ENCODE measurements around the gene LNPEP.

The LNPEP gene

DNA sequence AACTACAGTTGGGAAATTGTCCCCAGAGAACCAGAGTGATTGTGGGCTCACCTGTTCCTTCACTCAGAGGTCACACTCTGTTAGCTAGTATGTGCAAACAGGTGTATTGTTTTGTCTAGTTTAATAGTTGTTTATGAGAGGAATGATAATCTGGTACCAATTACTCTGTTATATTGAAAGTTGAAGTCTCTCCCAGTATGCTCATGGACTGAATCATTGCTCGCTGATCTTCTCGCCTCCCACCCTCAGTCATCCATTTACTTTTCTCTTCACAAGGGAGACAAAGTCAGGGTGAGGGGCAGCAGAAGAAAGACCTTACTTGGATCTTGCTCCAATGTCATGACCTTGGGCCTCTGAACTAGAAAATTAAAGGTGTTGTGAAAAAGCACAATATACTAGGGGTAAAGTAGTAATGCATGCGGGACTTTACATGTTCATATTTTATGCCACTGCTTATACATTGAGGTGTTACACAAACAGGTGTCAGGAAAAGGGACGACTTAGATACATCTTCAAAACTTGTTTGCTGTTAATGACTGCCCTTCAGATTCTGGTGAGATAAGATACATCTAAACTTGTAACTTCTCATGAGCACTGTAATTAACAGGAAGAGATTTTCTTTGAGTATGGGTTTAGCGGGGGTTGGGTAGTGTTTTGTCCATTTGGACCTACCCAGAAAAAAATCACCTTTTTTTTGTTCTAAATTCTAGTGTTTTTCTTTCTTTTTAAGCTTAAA is 36.9 kb downstream of the LNPEP start:
- Histone ChIP-seq H3K27ac (ENCODE audit: low read length) (peak overlapping the region; percentile 33), H3K79me2 (ENCODE audit: insufficient read depth, low read length) (peaks cover 100% of the 10 kb centered on the region), H3K4me1 (ENCODE audit: insufficient read depth, low read length) (peaks cover 40% of the 10 kb centered on the region), H3K36me3 (ENCODE audit: insufficient read depth, low read length) (no peaks in the 10 kb centered on the region; the same call in 1 of the 2 replicates), H3K27me3 (ENCODE audit: insufficient read depth, low read length, poor library complexity) (no peaks in the 10 kb centered on the region), H3K4me3 (ENCODE audit: low read depth in 1 of 2, low read length in 2 of 2) (no peak overlapping the region), H4K20me1 (ENCODE audit: insufficient read depth, low read length) (peaks cover 10% of the 10 kb centered on the region; the same call in 1 of the 2 replicates), H3K9ac (ENCODE audit: low read depth, low read length) (no peak overlapping the region; the same call in 1 of the 2 replicates), H3K9me3 (ENCODE audit: insufficient read depth, low read length, severe bottlenecking) (no peaks in the 10 kb centered on the region), H2AFZ (ENCODE audit: low read depth, low read length) (no peak overlapping the region), H3K4me2 (ENCODE audit: insufficient read depth, low read length) (no peak overlapping the region)
- DNase-seq: no peak
- TF ChIP-seq CTCF (IDR thresholded peaks at IDR 0.05; ENCODE audit: borderline replicate concordance, extremely low read depth, low read length, poor library complexity, severe bottlenecking) (no peak), EZH2 (IDR thresholded peaks at IDR 0.05; ENCODE audit: borderline replicate concordance, low read depth, low read length, severe bottlenecking) (no peak)
- peak; percentile 39 for ATAC-seq (ENCODE audit: insufficient read depth, low read depth)

DNA sequence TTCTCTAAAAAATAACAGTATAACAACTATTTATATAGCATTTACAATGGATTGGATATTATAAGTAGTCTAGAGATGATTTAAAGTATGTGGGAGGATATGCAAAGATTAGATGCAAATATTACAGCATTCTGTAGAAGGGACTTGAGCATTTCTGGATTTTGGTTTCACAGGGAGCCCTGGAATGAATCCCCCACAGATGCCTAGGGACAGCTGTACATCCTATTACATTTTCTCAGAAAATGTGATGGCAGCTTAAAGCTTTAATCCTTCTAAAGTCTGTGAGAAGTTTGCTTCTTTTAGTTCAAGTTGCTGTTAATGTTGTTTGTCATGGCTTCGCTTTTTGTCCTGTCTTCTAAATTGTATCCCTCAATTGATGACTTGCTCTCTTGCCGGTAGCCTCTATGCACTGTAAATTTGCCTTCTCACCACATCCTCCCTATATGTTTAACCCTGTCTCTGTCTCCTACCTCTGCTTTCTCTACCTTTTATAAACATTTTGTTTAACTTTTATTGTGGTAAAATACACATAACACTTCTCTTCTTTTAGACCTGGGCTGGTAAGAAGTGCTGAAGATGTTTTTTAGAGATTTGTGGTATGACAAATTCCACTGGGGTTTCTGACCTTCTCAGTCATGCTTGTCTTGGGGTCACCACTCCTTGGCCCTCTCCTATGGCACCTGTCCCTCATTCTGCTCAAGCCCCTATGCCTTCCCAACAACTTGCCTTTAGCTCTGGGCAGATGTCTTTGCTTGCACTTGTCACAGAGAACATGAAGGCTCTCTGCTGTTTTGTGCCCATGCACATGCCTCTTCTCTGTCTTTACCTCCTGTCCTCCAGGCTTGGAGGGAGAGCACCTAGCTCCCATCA is 37.9 kb downstream of the LNPEP start:
- Histone ChIP-seq H3K36me3 (ENCODE audit: insufficient read depth, low read length) (peaks cover 4% of the 10 kb centered on the region; the same call in 1 of the 2 replicates), H4K20me1 (ENCODE audit: insufficient read depth, low read length) (peaks cover 10% of the 10 kb centered on the region; the same call in 1 of the 2 replicates), H2AFZ (ENCODE audit: low read depth, low read length) (no peak overlapping the region), H3K4me2 (ENCODE audit: insufficient read depth, low read length) (no peak overlapping the region), H3K27me3 (ENCODE audit: insufficient read depth, low read length, poor library complexity) (no peaks in the 10 kb centered on the region), H3K27ac (ENCODE audit: low read length) (peak overlapping the region; percentile 52), H3K4me3 (ENCODE audit: low read depth in 1 of 2, low read length in 2 of 2) (no peak overlapping the region), H3K9me3 (ENCODE audit: insufficient read depth, low read length, severe bottlenecking) (no peaks in the 10 kb centered on the region), H3K79me2 (ENCODE audit: insufficient read depth, low read length) (peaks cover 100% of the 10 kb centered on the region), H3K9ac (ENCODE audit: low read depth, low read length) (no peak overlapping the region), H3K4me1 (ENCODE audit: insufficient read depth, low read length) (peaks cover 37% of the 10 kb centered on the region)
- ATAC-seq (ENCODE audit: insufficient read depth, low read depth) (peak; percentile 78), DNase-seq (no peak)
- TF ChIP-seq EZH2 (IDR thresholded peaks at IDR 0.05; ENCODE audit: borderline replicate concordance, low read depth, low read length, severe bottlenecking) (no peak), CTCF (IDR thresholded peaks at IDR 0.05; ENCODE audit: borderline replicate concordance, extremely low read depth, low read length, poor library complexity, severe bottlenecking) (no peak)

DNA sequence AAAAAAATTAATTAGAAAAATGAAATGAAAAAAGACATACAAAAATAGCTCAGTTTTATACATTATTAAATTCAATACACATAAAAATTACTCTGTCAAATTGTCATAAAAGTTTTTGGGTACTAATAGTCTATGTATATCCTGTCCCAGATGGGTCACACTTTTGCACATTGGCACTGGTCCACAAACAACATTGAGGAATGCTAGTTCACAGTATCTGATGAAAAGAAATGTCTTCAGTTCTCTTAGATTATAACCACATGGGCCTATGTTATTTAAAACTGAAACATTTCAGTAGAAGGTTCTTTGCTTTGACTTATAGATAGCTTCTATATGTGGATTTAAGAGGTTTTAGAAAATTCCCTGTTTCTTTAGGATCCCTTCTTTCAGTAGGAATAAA is 39.8 kb downstream of the LNPEP start:
- no peak overlapping the region for H3K4me3 ChIP-seq (ENCODE audit: low read depth in 1 of 2, low read length in 2 of 2)
- DNase-seq: no peak
- H3K9ac ChIP-seq (ENCODE audit: low read depth, low read length): no peak overlapping the region
- no peak overlapping the region for H3K4me2 ChIP-seq (ENCODE audit: insufficient read depth, low read length)
- no peak overlapping the region for H2AFZ ChIP-seq (ENCODE audit: low read depth, low read length)
- ATAC-seq (ENCODE audit: insufficient read depth, low read depth): no peak
- H3K36me3 ChIP-seq (ENCODE audit: insufficient read depth, low read length): peaks cover 22% of the 10 kb centered on the region
- peaks cover 35% of the 10 kb centered on the region for H3K4me1 ChIP-seq (ENCODE audit: insufficient read depth, low read length)
- H3K9me3 ChIP-seq (ENCODE audit: insufficient read depth, low read length, severe bottlenecking): no peaks in the 10 kb centered on the region
- no peaks in the 10 kb centered on the region for H3K27me3 ChIP-seq (ENCODE audit: insufficient read depth, low read length, poor library complexity)
- H3K27ac ChIP-seq (ENCODE audit: low read length): no peak overlapping the region
- peaks cover 14% of the 10 kb centered on the region; the same call in 1 of the 2 replicates for H4K20me1 ChIP-seq (ENCODE audit: insufficient read depth, low read length)
- TF ChIP-seq CTCF (IDR thresholded peaks at IDR 0.05; ENCODE audit: borderline replicate concordance, extremely low read depth, low read length, poor library complexity, severe bottlenecking) (no peak), EZH2 (IDR thresholded peaks at IDR 0.05; ENCODE audit: borderline replicate concordance, low read depth, low read length, severe bottlenecking) (no peak)
- peaks cover 95% of the 10 kb centered on the region for H3K79me2 ChIP-seq (ENCODE audit: insufficient read depth, low read length)
